H9 (cell line): Measurements from ENCODE around the gene OTUD4. TPM values are rescaled to one million over a fixed set of nuclear protein-coding genes. Genes with fewer than 3 reads are reported as not detected.

Experiments
- DNase-seq: peaks from one replicate; pipeline ENCODE4 v3.0.0-alpha.2; 2017
- H2AFZ ChIP-seq: one replicate; pipeline ENCODE4 v1.6.1; 2013; ENCODE audit warnings: mild to moderate bottlenecking, low read length, control low read depth, moderate library complexity
- H2AK5ac ChIP-seq: 2 replicates; pipeline ENCODE4 v1.6.1; 2013; ENCODE audit warnings: low read length, control low read depth, mixed read lengths; ENCODE audit not compliant: insufficient read length
- H2BK120ac ChIP-seq: one replicate; pipeline ENCODE4 v1.6.1; 2013; ENCODE audit warnings: low read depth, mild to moderate bottlenecking, low read length, control low read depth, inconsistent platforms; ENCODE audit not compliant: poor library complexity, severe bottlenecking
- H2BK12ac ChIP-seq: 2 replicates; pipeline ENCODE4 v1.6.1; 2013; ENCODE audit warnings: low read length, control low read depth, mixed read lengths, low read depth; ENCODE audit not compliant: insufficient read length
- H2BK15ac ChIP-seq: 2 replicates; pipeline ENCODE4 v1.6.1; 2013; ENCODE audit warnings: low read depth, low read length, control low read depth
- H2BK20ac ChIP-seq: one replicate; pipeline ENCODE4 v1.6.1; 2013; ENCODE audit warnings: low read depth, mild to moderate bottlenecking, low read length, control low read depth, inconsistent platforms; ENCODE audit not compliant: poor library complexity, severe bottlenecking
- H2BK5ac ChIP-seq: 2 replicates; pipeline ENCODE4 v1.6.1; 2013; ENCODE audit warnings: low read length, control low read depth, mixed read lengths; ENCODE audit not compliant: insufficient read length
- H3K14ac ChIP-seq: 2 replicates; pipeline ENCODE4 v1.6.1; 2013; ENCODE audit warnings: low read length, control low read depth; ENCODE audit not compliant: insufficient read depth
- H3K18ac ChIP-seq: 2 replicates; pipeline ENCODE4 v1.6.1; 2013; ENCODE audit warnings: low read depth, mild to moderate bottlenecking, mixed read lengths, low read length, control low read depth; ENCODE audit not compliant: insufficient read length
- H3K23ac ChIP-seq: 2 replicates; pipeline ENCODE4 v1.6.1; 2013; ENCODE audit warnings: low read length, control low read depth, mixed read lengths, low read depth; ENCODE audit not compliant: insufficient read length
- H3K23me2 ChIP-seq: 2 replicates; pipeline ENCODE4 v1.6.1; 2013; ENCODE audit warnings: low read depth, mild to moderate bottlenecking, mixed read lengths, low read length, control low read depth; ENCODE audit not compliant: insufficient read length, poor library complexity, severe bottlenecking
- H3K27ac ChIP-seq: 2 replicates; pipeline ENCODE4 v1.5.1; 2013; ENCODE audit warnings: low read length, control low read depth, mixed read lengths, low read depth; ENCODE audit not compliant: insufficient read length
- H3K27me3 ChIP-seq: 2 replicates; pipeline ENCODE4 v1.6.1; 2013; ENCODE audit warnings: low read length, control low read depth, inconsistent platforms; ENCODE audit not compliant: insufficient read depth
- H3K4ac ChIP-seq: 2 replicates; pipeline ENCODE4 v1.6.1; 2013; ENCODE audit warnings: low read depth, mild to moderate bottlenecking, control low read depth, inconsistent platforms, low read length, moderate library complexity
- H3K4me1 ChIP-seq: 2 replicates; pipeline ENCODE4 v1.6.1; 2013; ENCODE audit warnings: low read length, control low read depth, inconsistent platforms; ENCODE audit not compliant: insufficient read depth
- H3K4me2 ChIP-seq: 2 replicates; pipeline ENCODE4 v1.6.1; 2013; ENCODE audit warnings: low read length, control low read depth, mixed read lengths; ENCODE audit not compliant: insufficient read length, insufficient read depth
- H3K56ac ChIP-seq: 2 replicates; pipeline ENCODE4 v1.6.1; 2013; ENCODE audit warnings: low read depth, mild to moderate bottlenecking, mixed read lengths, low read length, control low read depth; ENCODE audit not compliant: insufficient read length
- H3K79me1 ChIP-seq: 2 replicates; pipeline ENCODE4 v1.6.1; 2013; ENCODE audit warnings: low read depth, mild to moderate bottlenecking, moderate library complexity, low read length, control low read depth, inconsistent platforms; ENCODE audit not compliant: insufficient read depth, poor library complexity, severe bottlenecking
- H3K79me2 ChIP-seq: 2 replicates; pipeline ENCODE4 v1.6.1; 2013; ENCODE audit warnings: low read length, control low read depth, inconsistent platforms; ENCODE audit not compliant: insufficient read depth
- H3K9ac ChIP-seq: 2 replicates; pipeline ENCODE4 v1.6.1; 2013; ENCODE audit warnings: low read length, control low read depth, mixed read lengths; ENCODE audit not compliant: insufficient read length; ENCODE audit errors: extremely low read depth
- H3K9me3 ChIP-seq: one replicate; pipeline ENCODE4 v1.6.1; 2013; ENCODE audit warnings: low read depth, low read length, inconsistent platforms; ENCODE audit not compliant: control insufficient read depth
- H3T11ph ChIP-seq: one replicate; pipeline ENCODE4 v1.6.1; 2013; ENCODE audit warnings: mild to moderate bottlenecking, low read length, control low read depth, inconsistent platforms
- H4K20me1 ChIP-seq: one replicate; pipeline ENCODE4 v1.6.1; 2013; ENCODE audit not compliant: control insufficient read depth, insufficient read length, insufficient read depth
- H4K5ac ChIP-seq: 2 replicates; pipeline ENCODE4 v1.6.1; 2013; ENCODE audit warnings: low read depth, mild to moderate bottlenecking, mixed read lengths, low read length, control low read depth; ENCODE audit not compliant: insufficient read length
- H4K8ac ChIP-seq: replicated peaks from 2 replicates; pipeline ENCODE4 v1.6.1; 2013; ENCODE audit warnings: low read length, control low read depth, mixed read lengths, low read depth; ENCODE audit not compliant: insufficient read length
- H4K91ac ChIP-seq: 2 replicates; pipeline ENCODE4 v1.6.1; 2013; ENCODE audit warnings: low read depth, mild to moderate bottlenecking, moderate library complexity, mixed read lengths, low read length, control low read depth; ENCODE audit not compliant: insufficient read length
- H3K27ac Mint-ChIP-seq, 3 experiments: 2 replicates in 2 of 3; 3 replicates in 1 of 3; pipeline ENCODE4 v1.8.0; 2020 to 2021; ENCODE audit warnings: mixed read lengths in 3 of 3, mild to moderate bottlenecking in 1 of 3, moderate library complexity in 1 of 3
- H3K27me3 Mint-ChIP-seq: 2 replicates; pipeline ENCODE4 v1.8.0; 2021; ENCODE audit warnings: low read depth, mild to moderate bottlenecking, moderate library complexity, mixed read lengths
- H3K36me3 Mint-ChIP-seq, 3 experiments: 2 replicates in 2 of 3; 3 replicates in 1 of 3; pipeline ENCODE4 v1.8.0; 2020 to 2021; ENCODE audit warnings: low read depth in 3 of 3, mixed read lengths in 3 of 3; ENCODE audit not compliant: insufficient read depth in 1 of 3
- H3K4me1 Mint-ChIP-seq, 2 experiments: 2 replicates each; pipeline ENCODE4 v1.8.0; 2020; ENCODE audit warnings: mixed read lengths in 2 of 2
- H3K4me3 Mint-ChIP-seq, 2 experiments: 2 replicates in 1 of 2; 3 replicates in 1 of 2; pipeline ENCODE4 v1.8.0; 2020 to 2021; ENCODE audit warnings: mild to moderate bottlenecking in 2 of 2, mixed read lengths in 2 of 2, moderate library complexity in 1 of 2
- H3K9me3 Mint-ChIP-seq, 2 experiments: 2 replicates in 1 of 2; 3 replicates in 1 of 2; pipeline ENCODE4 v1.8.0; 2020; ENCODE audit warnings: mild to moderate bottlenecking in 2 of 2, mixed read lengths in 2 of 2, moderate library complexity in 1 of 2
- WGBS: extraction: QIAGEN DNeasy Blood & Tissue Kit; methylation state at CpG from one replicate; pipeline ENCODE4 v1.1.7; 2013; ENCODE audit warnings: missing lambda C conversion rate, low lambda C conversion rate, mixed read lengths; ENCODE audit not compliant: insufficient read length; ENCODE audit errors: extremely low coverage; 5-methylcytosine and 5-hydroxymethylcytosine counted together
- total RNA-seq: library from RNA; stranded (reverse); gene quantifications from 2 replicates; pipeline ENCODE4 v1.2.1, GENCODE V29; 2021
- TF ChIP-seq, protein P1 (sequence below): fragments of 200-600 bp; sonication (generic); conservative IDR thresholded peaks from 3 replicates; pipeline ENCODE4 v1.8.0; 2021; ENCODE audit warnings: antibody characterized with exemption, mild to moderate bottlenecking

The OTUD4 gene
- total RNA-seq, 1 experiment from 2014 or later: 59.0 TPM

- Mint-ChIP-seq H3K27ac (peak overlapping the region in 1 of 3 experiments; percentile 48; a peak in 1 of 7 replicates), H3K27me3 (no peaks in the 10 kb centered on the region), H3K9me3 (peaks cover 0 to 2% of the 10 kb centered on the region in 2 experiments; a peak in 1 of 5 replicates), H3K4me1 (peaks cover 14 to 19% of the 10 kb centered on the region in 2 experiments), H3K36me3 (peaks cover 0 to 3% (median 0%) of the 10 kb centered on the region in 3 experiments; a peak in 1 of 7 replicates), H3K4me3 (no peak overlapping the region)
- WGBS: no CpG with 5 or more reads among the region's 2 CpGs
- no peak overlapping the region for H3K56ac ChIP-seq
- H3K4me1 ChIP-seq: no peaks in the 10 kb centered on the region
- no peak overlapping the region for H3K14ac ChIP-seq
- DNase-seq: no peak
- no peaks in the 10 kb centered on the region for H3K9me3 ChIP-seq
- H2AFZ ChIP-seq: no peak overlapping the region
- H3K79me1 ChIP-seq: no peaks in the 10 kb centered on the region
- H3K4me2 ChIP-seq: no peak overlapping the region
- no peak overlapping the region for H4K91ac ChIP-seq
- no peak overlapping the region for H2BK15ac ChIP-seq
- H3K4ac ChIP-seq: no peak overlapping the region
- H2BK120ac ChIP-seq: no peak overlapping the region
- H4K8ac ChIP-seq: no peak overlapping the region
- no peak overlapping the region for H4K5ac ChIP-seq
- H3K23ac ChIP-seq: no peak overlapping the region
- H3K18ac ChIP-seq: no peak overlapping the region
- H2BK5ac ChIP-seq: no peak overlapping the region
- no peak overlapping the region for H2AK5ac ChIP-seq
- H3K27ac ChIP-seq: no peak overlapping the region
- H3K79me2 ChIP-seq: peaks cover 11% of the 10 kb centered on the region; the same call in 1 of the 2 replicates
- H4K20me1 ChIP-seq: no peaks in the 10 kb centered on the region
- no peak overlapping the region for H3T11ph ChIP-seq
- TF ChIP-seq, protein P1, sequence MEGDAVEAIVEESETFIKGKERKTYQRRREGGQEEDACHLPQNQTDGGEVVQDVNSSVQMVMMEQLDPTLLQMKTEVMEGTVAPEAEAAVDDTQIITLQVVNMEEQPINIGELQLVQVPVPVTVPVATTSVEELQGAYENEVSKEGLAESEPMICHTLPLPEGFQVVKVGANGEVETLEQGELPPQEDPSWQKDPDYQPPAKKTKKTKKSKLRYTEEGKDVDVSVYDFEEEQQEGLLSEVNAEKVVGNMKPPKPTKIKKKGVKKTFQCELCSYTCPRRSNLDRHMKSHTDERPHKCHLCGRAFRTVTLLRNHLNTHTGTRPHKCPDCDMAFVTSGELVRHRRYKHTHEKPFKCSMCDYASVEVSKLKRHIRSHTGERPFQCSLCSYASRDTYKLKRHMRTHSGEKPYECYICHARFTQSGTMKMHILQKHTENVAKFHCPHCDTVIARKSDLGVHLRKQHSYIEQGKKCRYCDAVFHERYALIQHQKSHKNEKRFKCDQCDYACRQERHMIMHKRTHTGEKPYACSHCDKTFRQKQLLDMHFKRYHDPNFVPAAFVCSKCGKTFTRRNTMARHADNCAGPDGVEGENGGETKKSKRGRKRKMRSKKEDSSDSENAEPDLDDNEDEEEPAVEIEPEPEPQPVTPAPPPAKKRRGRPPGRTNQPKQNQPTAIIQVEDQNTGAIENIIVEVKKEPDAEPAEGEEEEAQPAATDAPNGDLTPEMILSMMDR: no peak
- H3K23me2 ChIP-seq: peaks cover 14% of the 10 kb centered on the region
- H2BK12ac ChIP-seq: no peak overlapping the region
- H3K9ac ChIP-seq: no peak overlapping the region
- H2BK20ac ChIP-seq: no peak overlapping the region
- no peaks in the 10 kb centered on the region for H3K27me3 ChIP-seq
These were observed 2.6 kb upstream of the OTUD4 start for GRCh38 chr4:145183023-145183422.
